H1 (cell line): ENCODE data around the gene FAM149A. TPM values are rescaled to one million over a fixed set of nuclear protein-coding genes. Genes with fewer than 3 reads are reported as not detected.

ENCODE experiments used
- CTCF ChIA-PET: fragments of 300-600 bp; sonication (Branson Sonifier 250); formaldehyde crosslinking; loops from one replicate; lab custom pipeline; 2021; ENCODE audit not compliant: partially characterized antibody; lab: Charles Lee
- POLR2A ChIA-PET: fragments of 300-600 bp; sonication (Branson Sonifier 250); formaldehyde crosslinking; loops from one replicate; lab custom pipeline; 2021; ENCODE audit warnings: inconsistent platforms; ENCODE audit not compliant: partially characterized antibody; lab: Charles Lee
- DNase-seq, 2 experiments: peaks; one replicate each; pipeline versions ENCODE4 v3.0.0 to v3.0.0-alpha.2; 2010 to 2022; ENCODE audit warnings: low spot score in 2 of 2, low read depth in 1 of 2, mixed read lengths in 1 of 2
- FAIRE-seq: peaks from 2 replicates; lab custom pipeline; 2011; peaks lifted over from hg19 to GRCh38; lab: Jason Lieb, UNC
- H2AFZ ChIP-seq: 2 replicates; pipeline ENCODE4 v1.8.1; 2012; ENCODE audit warnings: low read length, inconsistent platforms
- H2AK5ac ChIP-seq: 2 replicates; pipeline ENCODE4 v1.6.1; 2013; ENCODE audit warnings: low read depth, low read length
- H2BK120ac ChIP-seq: replicated peaks from 2 replicates; pipeline ENCODE3; 2013; ENCODE audit warnings: low read depth, low read length, inconsistent platforms
- H2BK12ac ChIP-seq: 2 replicates; pipeline ENCODE4 v1.6.1; 2013; ENCODE audit warnings: low read depth, low read length
- H2BK15ac ChIP-seq: 2 replicates; pipeline ENCODE4 v1.6.1; 2013; ENCODE audit warnings: low read length
- H2BK20ac ChIP-seq: 2 replicates; pipeline ENCODE4 v1.6.1; 2013; ENCODE audit warnings: low read length
- H2BK5ac ChIP-seq: 2 replicates; pipeline ENCODE4 v1.6.1; 2013; ENCODE audit warnings: low read depth, low read length
- H3K14ac ChIP-seq: 2 replicates; pipeline ENCODE4 v1.6.1; 2013; ENCODE audit warnings: inconsistent platforms; ENCODE audit not compliant: insufficient read length
- H3K18ac ChIP-seq: 2 replicates; pipeline ENCODE4 v1.6.1; 2013; ENCODE audit warnings: low read length; ENCODE audit errors: extremely low read depth
- H3K23ac ChIP-seq: 2 replicates; pipeline ENCODE4 v1.6.1; 2013; ENCODE audit warnings: inconsistent platforms; ENCODE audit not compliant: insufficient read length
- H3K23me2 ChIP-seq: 2 replicates; pipeline ENCODE4 v1.6.1; 2013; ENCODE audit warnings: low read depth, low read length
- H3K27ac ChIP-seq: 2 replicates; pipeline ENCODE4 v1.6.1; 2011; ENCODE audit warnings: low read depth, low read length, inconsistent platforms
- H3K27me3 ChIP-seq, 4 experiments: replicated peaks in 1 of 4; 1 replicate in 1 of 4; 2 replicates in 3 of 4; pipeline versions ENCODE4 v1.6.1 to v1.8.1; 2011 to 2013; ENCODE audit warnings: low read length in 3 of 4, mild to moderate bottlenecking in 3 of 4, inconsistent platforms in 2 of 4, mixed read lengths in 2 of 4, moderate library complexity in 1 of 4; ENCODE audit not compliant: control insufficient read depth in 3 of 4, insufficient read depth in 3 of 4; ENCODE audit errors: extremely low read depth in 1 of 4
- H3K36me3 ChIP-seq, 4 experiments: 2 replicates each; pipeline versions ENCODE4 v1.6.1 to v1.8.1; 2011 to 2013; ENCODE audit warnings: mild to moderate bottlenecking in 4 of 4, low read length in 3 of 4, moderate library complexity in 2 of 4, control low read depth in 1 of 4, inconsistent platforms in 1 of 4; ENCODE audit not compliant: insufficient read depth in 4 of 4, control insufficient read depth in 2 of 4
- H3K4ac ChIP-seq: replicated peaks from 2 replicates; pipeline ENCODE3; 2013; ENCODE audit warnings: low read length, low read depth, mixed read lengths, inconsistent platforms; ENCODE audit not compliant: insufficient read length
- H3K4me1 ChIP-seq, 4 experiments: replicated peaks in 1 of 4; 1 replicate in 1 of 4; 2 replicates in 3 of 4; pipeline versions ENCODE4 v1.6.1 to v1.8.1; 2011 to 2013; ENCODE audit warnings: low read length in 3 of 4, inconsistent platforms in 2 of 4, mixed read lengths in 1 of 4; ENCODE audit not compliant: insufficient read depth in 4 of 4, control insufficient read depth in 3 of 4
- H3K4me2 ChIP-seq, 2 experiments: 2 replicates each; pipeline versions ENCODE4 v1.6.1 to v1.8.1; 2011 to 2013; ENCODE audit warnings: low read depth in 2 of 2, low read length in 2 of 2, control low read depth in 1 of 2, inconsistent platforms in 1 of 2, mild to moderate bottlenecking in 1 of 2; ENCODE audit not compliant: insufficient read depth in 1 of 2
- H3K4me3 ChIP-seq, 4 experiments: fragments of 200-600, 300-600 bp in 1 of 4; sonication (generic), shearing (Covaris generic), sonication (Bioruptor Twin) in 1 of 4; 2 replicates each; pipeline versions ENCODE4 v1.5.1 to v1.8.1; 2011 to 2016; ENCODE audit warnings: low read length in 4 of 4, low read depth in 3 of 4, control low read depth in 2 of 4, inconsistent platforms in 2 of 4, mild to moderate bottlenecking in 2 of 4, mixed read lengths in 1 of 4, moderate library complexity in 1 of 4; ENCODE audit not compliant: insufficient read depth in 2 of 4; ENCODE audit errors: extremely low read depth in 1 of 4
- H3K56ac ChIP-seq: replicated peaks from 2 replicates; pipeline ENCODE3; 2013; ENCODE audit warnings: low read depth, mild to moderate bottlenecking, mixed read lengths, low read length, inconsistent platforms; ENCODE audit not compliant: insufficient read length
- H3K79me1 ChIP-seq: 2 replicates; pipeline ENCODE4 v1.6.1; 2013; ENCODE audit warnings: low read depth, low read length, control low read depth
- H3K79me2 ChIP-seq, 2 experiments: 2 replicates each; pipeline versions ENCODE4 v1.6.1 to v1.8.1; 2012 to 2013; ENCODE audit warnings: low read length in 2 of 2, mild to moderate bottlenecking in 2 of 2, inconsistent platforms in 1 of 2; ENCODE audit not compliant: insufficient read depth in 2 of 2, control insufficient read depth in 1 of 2
- H3K9ac ChIP-seq, 4 experiments: replicated peaks in 1 of 4; 1 replicate in 1 of 4; 2 replicates in 3 of 4; pipeline versions ENCODE4 v1.6.1 to v1.8.1; 2011 to 2013; ENCODE audit warnings: low read depth in 3 of 4, low read length in 3 of 4, control low read depth in 2 of 4, mild to moderate bottlenecking in 2 of 4, moderate library complexity in 2 of 4, inconsistent platforms in 1 of 4; ENCODE audit errors: extremely low read depth in 1 of 4
- H3K9me3 ChIP-seq, 2 experiments: 2 replicates each; pipeline versions ENCODE4 v1.6.1 to v1.8.1; 2012 to 2013; ENCODE audit warnings: mild to moderate bottlenecking in 2 of 2, moderate library complexity in 2 of 2, control low read depth in 1 of 2, inconsistent platforms in 1 of 2, low read depth in 1 of 2, low read length in 1 of 2, mixed read lengths in 1 of 2; ENCODE audit not compliant: insufficient read depth in 2 of 2
- H4K20me1 ChIP-seq, 2 experiments: replicated peaks in 1 of 2; 2 replicates each; pipeline versions ENCODE3 to v1.8.1; 2011 to 2013; ENCODE audit warnings: inconsistent platforms in 2 of 2, low read length in 2 of 2, mild to moderate bottlenecking in 1 of 2; ENCODE audit not compliant: insufficient read depth in 2 of 2, control insufficient read depth in 1 of 2
- H4K5ac ChIP-seq: 2 replicates; pipeline ENCODE4 v1.6.1; 2013; ENCODE audit warnings: low read length, low read depth, mixed read lengths, inconsistent platforms; ENCODE audit not compliant: insufficient read length
- H4K8ac ChIP-seq: 2 replicates; pipeline ENCODE4 v1.8.0; 2013; ENCODE audit warnings: mild to moderate bottlenecking, moderate library complexity, low read length, inconsistent platforms; ENCODE audit not compliant: insufficient read depth; ENCODE audit errors: extremely low read depth
- H4K91ac ChIP-seq: replicated peaks from 2 replicates; pipeline ENCODE3; 2013; ENCODE audit warnings: low read length, mixed read lengths, inconsistent platforms; ENCODE audit not compliant: insufficient read length
- HDAC6 ChIP-seq: IDR thresholded peaks from one replicate; pipeline ENCODE4 v1.7.1; 2012; ENCODE audit warnings: low read depth, mild to moderate bottlenecking, inconsistent platforms, low read length, moderate library complexity
- RAD21 ChIP-seq, 2 experiments: IDR thresholded peaks in 1 of 2; conservative IDR thresholded peaks in 1 of 2; 2 replicates each; pipeline ENCODE4 v1.6.1; 2011; ENCODE audit warnings: low read depth in 2 of 2, low read length in 2 of 2, improper control_type of control experiment in 1 of 2, inconsistent platforms in 1 of 2, mild to moderate bottlenecking in 1 of 2, moderate library complexity in 1 of 2
- SP2 ChIP-seq: IDR thresholded peaks from 2 replicates; pipeline ENCODE4 v1.6.1; 2012; ENCODE audit warnings: mild to moderate bottlenecking, low read length, inconsistent platforms
- SP4 ChIP-seq: IDR thresholded peaks from 2 replicates; pipeline ENCODE4 v1.6.1; 2012; ENCODE audit warnings: low read length, inconsistent platforms
- WGBS, 2 experiments: shearing (Covaris generic) in 1 of 2; methylation state at CpG; one replicate each; pipeline versions ENCODE4 v1.1.6 to v1.1.7; 2013 to 2015; ENCODE audit warnings: low lambda C conversion rate in 2 of 2, mixed read lengths in 2 of 2, inconsistent platforms in 1 of 2, low coverage in 1 of 2, missing lambda C conversion rate in 1 of 2; ENCODE audit not compliant: insufficient replicate concordance in 2 of 2, insufficient coverage in 1 of 2, insufficient read length in 1 of 2; ENCODE audit errors: extremely low coverage in 1 of 2, missing lambda C conversion rate in 1 of 2; 5-methylcytosine and 5-hydroxymethylcytosine counted together
- polyA plus RNA-seq, 7 experiments: library from polyadenylated mRNA; depleted of rRNA in 3 of 7; stranded (reverse) in 5 of 7; unstranded in 2 of 7; fragments of >200 nt in 5 of 7; fragments of 200-250 nt in 2 of 7; gene quantifications; 1 replicate in 5 of 7; 2 replicates in 1 of 7; 4 replicates in 1 of 7; pipeline versions ENCODE4 v1.2.1 to v1.2.3, GENCODE V29; 2011 to 2013; ENCODE audit warnings: missing spikeins in 2 of 7, mixed read lengths in 2 of 7
- total RNA-seq: library from RNA; stranded (reverse); fragmentation: NEBNext Ultra II Directional; extraction: Animal tissue kit (Norgen Biotek cat#: 25700); gene quantifications from 2 replicates; pipeline ENCODE4 v1.2.1, GENCODE V29; 2021

Gene FAM149A
- total and polyA plus RNA-seq, 2 of the 8 experiments (the other 6 are each of a cell fraction or from before 2014, with no cell fraction given): 6.1 to 8.5 TPM

- Histone ChIP-seq H4K8ac (no peak overlapping the region), H3K9ac (no peak overlapping the region), H3K14ac (no peak overlapping the region), H4K5ac (no peak overlapping the region), H2BK15ac (no peak overlapping the region), H3K4me3 (no peak overlapping the region), H3K36me3 (peaks cover 0 to 13% (median 2%) of the 10 kb centered on the region in 4 experiments; a peak in 2 of 8 replicates), H2AFZ (no peak overlapping the region), H2BK12ac (no peak overlapping the region), H3K4ac (no peak overlapping the region), H4K20me1 (peaks cover 0 to 9% of the 10 kb centered on the region in 2 experiments), H2AK5ac (no peak overlapping the region), H4K91ac (no peak overlapping the region), H3K79me2 (no peaks in the 10 kb centered on the region), H3K27me3 (no peaks in the 10 kb centered on the region), H3K23ac (no peak overlapping the region), H3K4me1 (peaks cover 0 to 2% (median 0%) of the 10 kb centered on the region in 4 experiments; a peak in 2 of 7 replicates), H3K79me1 (no peaks in the 10 kb centered on the region; the same call in 1 of the 2 replicates), H2BK5ac (no peak overlapping the region), H2BK20ac (no peak overlapping the region), H3K18ac (no peak overlapping the region), H3K9me3 (no peaks in the 10 kb centered on the region; a peak in 1 of 4 replicates), H3K4me2 (no peak overlapping the region), H2BK120ac (no peak overlapping the region), H3K56ac (peak overlapping the region; percentile 99), H3K23me2 (peaks cover 10% of the 10 kb centered on the region; the same call in 1 of the 2 replicates), H3K27ac (no peak overlapping the region)
- FAIRE-seq (no peak), DNase-seq (no peak)
- ChIA-PET POLR2A (interaction anchor here (1.3 kb wide), 1 partner anchor 14 kb away, joined by 5 read pairs; no protein-coding TSS in a partner anchor), CTCF (interaction anchor here (0.8 to 1.3 kb wide), 2 partner anchors 9 to 19 kb away, joined by 3 to 5 read pairs; no protein-coding TSS in a partner anchor)
- TF ChIP-seq SP4: no peak
- peak; percentile 13 to 14; a peak in 1 of 4 replicates for TF ChIP-seq RAD21 (IDR thresholded peaks at IDR 0.05 in 1 of 2, conservative IDR thresholded peaks at IDR 0.05 in 1 of 2; ENCODE audit: low read depth in 2 of 2, low read length in 2 of 2)
- no peak for TF ChIP-seq HDAC6
- no peak for TF ChIP-seq SP2
- 91% methylated on average over 6 of the region's 6 CpGs; no CpG with 5 or more reads in 1 of the 2 experiments for WGBS, 2 experiments
These were observed 55.1 kb downstream of the FAM149A start for GRCh38 chr4:186159613-186160012.
